NCI-H2227 (cell line): ENCODE measurements around the gene RAD23B.

Experiments
- DNase-seq: peaks from one replicate; lab custom pipeline; 2025; ENCODE audit not compliant: unreplicated experiment; lab: John Stamatoyannopoulos, UW

Gene RAD23B

GRCh38 chr9:107334103-107334776, 51.2 kb downstream of the RAD23B start:
- DNase-seq: no peak

GRCh38 chr9:107335331-107335730, 52.3 kb downstream of the RAD23B start:
- no peak for DNase-seq

DNA sequence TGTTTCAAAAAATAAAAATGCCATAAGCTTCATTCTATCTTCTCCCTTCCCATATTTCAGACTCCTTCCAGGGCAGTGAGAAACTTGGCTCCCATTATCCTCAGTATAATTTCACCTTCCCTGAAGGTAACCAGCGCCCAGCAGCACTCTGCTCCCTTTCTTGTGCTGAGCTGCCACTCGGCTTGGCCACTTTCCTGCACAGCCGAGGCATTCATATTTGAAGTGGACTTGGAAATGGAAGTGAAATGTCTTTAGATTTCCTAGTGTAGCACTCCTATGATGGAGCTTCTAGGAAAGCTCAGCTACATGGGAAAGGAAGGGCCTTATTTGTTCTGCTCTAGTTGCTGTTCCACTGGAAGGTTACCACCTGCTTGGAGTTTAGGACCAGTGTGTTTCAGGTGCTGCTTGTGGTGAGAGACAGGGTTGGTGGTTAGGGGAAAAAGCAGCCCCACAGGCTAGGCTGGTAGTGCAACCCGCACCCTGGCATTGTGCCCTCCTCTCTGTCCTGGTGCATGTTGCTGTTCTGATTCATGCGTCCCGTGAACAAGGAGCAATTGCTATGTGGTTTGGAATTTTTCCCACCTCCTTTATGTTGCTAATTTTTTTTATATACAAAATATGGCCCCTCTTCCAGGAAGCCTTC, 53.8 kb downstream of the RAD23B start:
- no peak for DNase-seq

- no peak for DNase-seq
Observed at GRCh38 chr9:107337676-107338590, 54.9 kb downstream of the RAD23B start.

GRCh38 chr9:107338911-107339659, 56.0 kb downstream of the RAD23B start:
- no peak for DNase-seq

DNA sequence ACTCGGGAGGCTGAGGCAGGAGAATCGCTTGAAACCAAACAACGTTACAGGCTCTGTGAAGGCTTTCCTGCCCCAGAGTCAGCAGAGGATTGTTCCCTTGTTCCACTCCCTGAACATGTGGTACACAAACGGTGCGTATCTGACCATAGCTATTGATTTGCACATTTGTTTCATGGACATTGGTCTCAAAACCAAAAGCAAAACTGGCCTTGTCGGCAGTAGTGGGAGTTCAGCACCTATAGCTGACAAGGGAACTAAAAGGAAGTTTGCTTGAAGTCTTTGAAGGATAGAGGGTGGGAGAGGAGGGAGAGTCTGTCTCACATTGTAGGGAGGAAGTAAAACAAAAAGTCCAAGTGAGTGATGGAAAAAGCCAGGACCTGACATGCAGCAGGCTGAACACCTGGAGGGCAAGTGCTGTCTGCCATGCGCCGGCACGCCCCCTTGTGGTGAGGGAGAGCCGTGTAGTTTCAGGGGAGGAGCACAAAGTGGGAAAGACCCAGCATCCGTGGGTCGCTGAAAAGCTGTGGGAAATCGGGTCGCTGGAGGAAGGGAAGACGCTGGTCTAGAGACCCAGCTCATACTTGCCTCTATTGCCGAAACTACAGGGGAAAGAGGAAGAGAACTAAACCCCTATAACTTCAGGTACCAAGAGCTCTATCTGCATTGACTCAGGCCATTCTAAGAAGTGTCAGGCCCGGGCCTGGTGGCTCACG, 58.0 kb downstream of the RAD23B start:
- peak; percentile 49 for DNase-seq

GRCh38 chr9:107342476-107343161, 59.5 kb downstream of the RAD23B start:
- DNase-seq: no peak

DNA sequence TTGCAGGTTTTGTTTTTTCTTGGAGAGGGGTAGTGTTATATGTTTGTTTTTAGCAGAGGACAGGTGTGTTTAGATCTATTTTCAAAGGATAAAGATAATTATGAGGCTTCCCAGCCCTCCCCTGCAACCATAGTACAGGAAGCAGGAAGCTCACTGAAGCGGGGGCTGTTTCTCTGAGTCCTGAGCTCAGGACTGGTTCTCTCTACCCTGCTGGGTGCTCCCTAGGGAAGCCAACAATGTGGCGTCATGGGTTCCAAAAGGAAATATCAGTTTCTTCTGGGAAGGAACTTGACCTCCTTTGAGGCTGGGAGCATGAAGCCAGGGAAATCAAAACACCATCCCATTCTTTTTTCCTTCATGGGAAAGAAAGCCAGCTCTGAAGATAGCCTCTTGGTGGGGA, 62.2 kb downstream of the RAD23B start:
- DNase-seq: no peak

DNA sequence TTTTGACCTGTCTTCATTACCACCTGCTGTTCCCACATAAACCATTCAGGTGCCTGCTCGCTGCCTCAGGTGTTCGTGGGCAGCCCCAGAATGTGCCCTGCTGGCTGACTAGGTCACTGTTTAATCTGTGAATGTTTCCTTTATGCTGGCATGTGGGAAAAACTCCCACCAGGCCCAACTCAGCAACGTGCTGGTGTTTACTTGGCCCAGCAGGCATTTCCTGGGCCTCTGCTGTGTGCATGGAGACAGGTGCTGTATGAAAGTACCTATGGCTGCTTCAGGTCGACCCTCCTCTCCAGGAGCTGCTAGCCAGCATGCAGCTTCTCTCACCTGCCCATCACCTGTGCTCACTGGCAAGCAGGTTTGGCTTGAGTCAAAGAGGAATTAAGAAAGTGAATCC, 65.8 kb downstream of the RAD23B start:
- DNase-seq: no peak

DNA sequence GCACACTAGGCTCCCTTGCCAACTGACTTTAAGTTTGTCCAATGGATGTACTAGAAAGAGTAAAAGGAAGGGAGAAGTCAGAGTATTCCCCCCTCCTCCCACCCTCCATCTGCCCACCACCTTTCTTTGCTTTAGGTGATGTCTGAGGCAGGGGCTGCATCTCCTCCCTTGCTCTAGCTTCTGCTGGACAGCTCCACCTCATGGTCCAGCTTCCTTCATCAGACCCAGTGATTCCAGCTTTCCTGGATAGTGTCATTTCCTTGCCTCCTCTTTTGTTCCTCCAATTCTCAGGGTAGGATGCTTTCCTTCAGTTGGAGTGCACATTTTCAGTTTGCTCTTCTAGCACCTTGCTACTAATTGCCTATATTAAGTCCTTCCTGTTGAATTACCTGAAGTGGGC, 67.4 kb downstream of the RAD23B start:
- DNase-seq: no peak

- DNase-seq: no peak
Observed at GRCh38 chr9:107351382-107352045, 68.4 kb downstream of the RAD23B start.

- DNase-seq: no peak
Observed at GRCh38 chr9:107355394-107355793, 72.3 kb downstream of the RAD23B start.

- peak; percentile 54 for DNase-seq
Observed at GRCh38 chr9:107358986-107359385, 75.9 kb downstream of the RAD23B start.

- no peak for DNase-seq
Observed at GRCh38 chr9:107360098-107360497, 77.0 kb downstream of the RAD23B start.

- DNase-seq: no peak
Observed at GRCh38 chr9:107361816-107362215, 78.7 kb downstream of the RAD23B start.

DNA sequence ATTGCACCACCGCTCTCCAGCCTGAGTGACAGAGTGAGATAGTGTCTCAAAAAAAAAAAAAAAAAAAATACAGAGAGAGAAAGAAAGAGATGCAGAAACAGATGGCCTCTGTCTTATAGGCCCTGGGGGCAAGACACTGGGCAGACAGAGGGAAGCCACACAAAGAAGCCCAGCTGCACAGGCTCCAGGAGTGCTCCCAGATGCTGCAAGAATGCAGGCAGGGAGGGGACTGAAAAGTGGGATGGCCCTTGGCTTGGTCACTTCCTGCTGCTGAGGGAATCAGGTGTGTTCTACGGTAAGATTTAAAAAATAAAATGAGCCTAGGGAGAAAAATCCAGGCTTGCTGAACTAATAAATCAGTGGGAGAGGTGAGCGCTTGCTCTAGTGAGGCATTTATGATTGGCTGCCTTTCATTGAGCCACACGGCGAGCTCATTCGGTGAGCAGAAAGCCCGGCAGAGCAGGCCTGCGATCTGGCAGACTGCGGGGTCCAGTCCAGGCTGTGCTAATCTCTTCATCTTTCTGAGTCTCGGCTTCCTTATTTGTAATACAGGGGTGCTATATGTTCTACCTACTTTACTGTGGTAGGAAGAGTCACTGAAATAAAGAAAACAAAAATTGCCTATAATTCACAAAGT, 80.6 kb downstream of the RAD23B start:
- DNase-seq: peak; percentile 3

GRCh38 chr9:107367727-107368502, 84.8 kb downstream of the RAD23B start:
- DNase-seq: no peak

- no peak for DNase-seq
Observed at GRCh38 chr9:107368696-107369095, 85.6 kb downstream of the RAD23B start.
